ENCODE measurements around the gene MANBA. TPM values are rescaled to one million over a fixed set of nuclear protein-coding genes. Genes with fewer than 3 reads are reported as not detected.

The MANBA gene
- total RNA-seq, 1 donor from 2014 or later = 38.3 TPM

- Histone ChIP-seq H3K9me3 (ENCODE audit: insufficient read depth, low read depth, low read length) (no peaks in the 10 kb centered on the region), H3K27ac (ENCODE audit: low read depth, low read length) (no peak overlapping the region), H3K9ac (ENCODE audit: low read length) (no peak overlapping the region), H3K36me3 (ENCODE audit: insufficient read depth, low read length) (peaks cover 12% of the 10 kb centered on the region), H3K4me3 (ENCODE audit: insufficient read depth, low read depth, low read length) (no peak overlapping the region), H3K27me3 (ENCODE audit: insufficient read depth, low read length) (no peaks in the 10 kb centered on the region), H2AFZ (ENCODE audit: low read depth, low read length) (no peak overlapping the region), H3K79me2 (ENCODE audit: insufficient read depth, low read length) (no peaks in the 10 kb centered on the region), H3K4me2 (ENCODE audit: low read length) (no peak overlapping the region), H3K4me1 (ENCODE audit: insufficient read depth, low read length) (no peaks in the 10 kb centered on the region), H4K20me1 (ENCODE audit: insufficient read depth, low read length) (no peaks in the 10 kb centered on the region)
- FAIRE-seq (no peak), DNase-seq (ENCODE audit: low read depth) (no peak)
- Mint-ChIP-seq H3K9me3 (ENCODE audit: unreplicated experiment) (no peaks in the 10 kb centered on the region), H3K27me3 (ENCODE audit: low read depth, unreplicated experiment) (no peaks in the 10 kb centered on the region), H3K4me1 (ENCODE audit: low read depth, unreplicated experiment) (peaks cover 18% of the 10 kb centered on the region), H3K36me3 (ENCODE audit: low read depth, unreplicated experiment) (peaks cover 26% of the 10 kb centered on the region), H3K27ac (ENCODE audit: unreplicated experiment) (no peak overlapping the region), H3K4me3 (ENCODE audit: unreplicated experiment) (no peak overlapping the region)
- TF ChIP-seq EZH2 (IDR thresholded peaks at IDR 0.05; ENCODE audit: insufficient read depth, low read length) = no peak
- TF ChIP-seq, protein P1, sequence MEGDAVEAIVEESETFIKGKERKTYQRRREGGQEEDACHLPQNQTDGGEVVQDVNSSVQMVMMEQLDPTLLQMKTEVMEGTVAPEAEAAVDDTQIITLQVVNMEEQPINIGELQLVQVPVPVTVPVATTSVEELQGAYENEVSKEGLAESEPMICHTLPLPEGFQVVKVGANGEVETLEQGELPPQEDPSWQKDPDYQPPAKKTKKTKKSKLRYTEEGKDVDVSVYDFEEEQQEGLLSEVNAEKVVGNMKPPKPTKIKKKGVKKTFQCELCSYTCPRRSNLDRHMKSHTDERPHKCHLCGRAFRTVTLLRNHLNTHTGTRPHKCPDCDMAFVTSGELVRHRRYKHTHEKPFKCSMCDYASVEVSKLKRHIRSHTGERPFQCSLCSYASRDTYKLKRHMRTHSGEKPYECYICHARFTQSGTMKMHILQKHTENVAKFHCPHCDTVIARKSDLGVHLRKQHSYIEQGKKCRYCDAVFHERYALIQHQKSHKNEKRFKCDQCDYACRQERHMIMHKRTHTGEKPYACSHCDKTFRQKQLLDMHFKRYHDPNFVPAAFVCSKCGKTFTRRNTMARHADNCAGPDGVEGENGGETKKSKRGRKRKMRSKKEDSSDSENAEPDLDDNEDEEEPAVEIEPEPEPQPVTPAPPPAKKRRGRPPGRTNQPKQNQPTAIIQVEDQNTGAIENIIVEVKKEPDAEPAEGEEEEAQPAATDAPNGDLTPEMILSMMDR (IDR thresholded peaks at IDR 0.05; ENCODE audit: insufficient read depth, low read depth, low read length) = no peak
Measured at GRCh38 chr4:102604222-102604940, 156.4 kb downstream of the MANBA start.

- FAIRE-seq = no peak
Measured at GRCh38 chr4:102601586-102602227, 159.1 kb downstream of the MANBA start.

More at GRCh38 chr4:102601586-102602227, 159.1 kb downstream of the MANBA start:
- no peaks in the 10 kb centered on the region for H3K9me3 ChIP-seq (ENCODE audit: insufficient read depth, low read depth, low read length)
- no peak overlapping the region for H3K4me2 ChIP-seq (ENCODE audit: low read length)
- H2AFZ ChIP-seq (ENCODE audit: low read depth, low read length) = no peak overlapping the region
- no peak overlapping the region for H3K27ac ChIP-seq (ENCODE audit: low read depth, low read length)
- H3K9ac ChIP-seq (ENCODE audit: low read length) = no peak overlapping the region
- no peak for DNase-seq (ENCODE audit: low read depth)
- Mint-ChIP-seq H3K36me3 (ENCODE audit: low read depth, unreplicated experiment) (peaks cover 24% of the 10 kb centered on the region), H3K9me3 (ENCODE audit: unreplicated experiment) (no peaks in the 10 kb centered on the region), H3K27ac (ENCODE audit: unreplicated experiment) (no peak overlapping the region), H3K4me3 (ENCODE audit: unreplicated experiment) (no peak overlapping the region), H3K4me1 (ENCODE audit: low read depth, unreplicated experiment) (peaks cover 23% of the 10 kb centered on the region), H3K27me3 (ENCODE audit: low read depth, unreplicated experiment) (no peaks in the 10 kb centered on the region)
- no peaks in the 10 kb centered on the region for H4K20me1 ChIP-seq (ENCODE audit: insufficient read depth, low read length)
- no peak for TF ChIP-seq EZH2 (IDR thresholded peaks at IDR 0.05; ENCODE audit: insufficient read depth, low read length)
- TF ChIP-seq, protein P1 (IDR thresholded peaks at IDR 0.05; ENCODE audit: insufficient read depth, low read depth, low read length) = no peak
- H3K4me3 ChIP-seq (ENCODE audit: insufficient read depth, low read depth, low read length) = no peak overlapping the region
- H3K79me2 ChIP-seq (ENCODE audit: insufficient read depth, low read length) = no peaks in the 10 kb centered on the region
- no peaks in the 10 kb centered on the region for H3K27me3 ChIP-seq (ENCODE audit: insufficient read depth, low read length)
- peaks cover 5% of the 10 kb centered on the region for H3K4me1 ChIP-seq (ENCODE audit: insufficient read depth, low read length)
- H3K36me3 ChIP-seq (ENCODE audit: insufficient read depth, low read length) = peaks cover 25% of the 10 kb centered on the region

All from astrocyte (in vitro differentiated cells and primary cell).